Activated naive CD4-positive, alpha-beta T cell treated with anti-CD3 and anti-CD28 coated beads, Interleukin-2, amount 50 U/mL, for 72 hours (primary cell): ENCODE results near the gene FREM1. TPM values are rescaled to one million over a fixed set of nuclear protein-coding genes. Genes with fewer than 3 reads are reported as not detected.
"Not testable (repeated sequence)": the region's sequence is repeated elsewhere in the genome, so short reads cannot be mapped to it uniquely, and the experiment has no call there.

Experiments
- ATAC-seq, 2 donors: fragments of 150-1000 bp; cut with Tn5 transposase; 2 replicates each; pipeline ENCODE4 v1.10.0; 2021; ENCODE audit warnings: mild to moderate bottlenecking in 2 of 2, moderate library complexity in 2 of 2
- DNase-seq, 2 donors: peaks; one replicate each; pipeline ENCODE4 v3.0.0; 2021 to 2022; ENCODE audit warnings: low spot score in 2 of 2
- H3K27ac Mint-ChIP-seq, 2 donors: one replicate each; pipeline ENCODE4 v1.8.0; 2022; ENCODE audit warnings: mild to moderate bottlenecking in 2 of 2, mixed read lengths in 2 of 2
- H3K36me3 Mint-ChIP-seq, 2 donors: one replicate each; pipeline ENCODE4 v1.8.0; 2022; ENCODE audit warnings: mixed read lengths in 2 of 2
- H3K9me3 Mint-ChIP-seq, 2 donors: one replicate each; pipeline ENCODE4 v1.8.0; 2022; ENCODE audit warnings: mixed read lengths in 2 of 2
- total RNA-seq, 2 donors: library from RNA; stranded (reverse); gene quantifications; one replicate each; pipeline ENCODE4 v1.2.3, GENCODE V29; 2022

Gene FREM1
- total RNA-seq, 2 donors from 2014 or later, result 0.23 TPM; not detected in 1

DNA sequence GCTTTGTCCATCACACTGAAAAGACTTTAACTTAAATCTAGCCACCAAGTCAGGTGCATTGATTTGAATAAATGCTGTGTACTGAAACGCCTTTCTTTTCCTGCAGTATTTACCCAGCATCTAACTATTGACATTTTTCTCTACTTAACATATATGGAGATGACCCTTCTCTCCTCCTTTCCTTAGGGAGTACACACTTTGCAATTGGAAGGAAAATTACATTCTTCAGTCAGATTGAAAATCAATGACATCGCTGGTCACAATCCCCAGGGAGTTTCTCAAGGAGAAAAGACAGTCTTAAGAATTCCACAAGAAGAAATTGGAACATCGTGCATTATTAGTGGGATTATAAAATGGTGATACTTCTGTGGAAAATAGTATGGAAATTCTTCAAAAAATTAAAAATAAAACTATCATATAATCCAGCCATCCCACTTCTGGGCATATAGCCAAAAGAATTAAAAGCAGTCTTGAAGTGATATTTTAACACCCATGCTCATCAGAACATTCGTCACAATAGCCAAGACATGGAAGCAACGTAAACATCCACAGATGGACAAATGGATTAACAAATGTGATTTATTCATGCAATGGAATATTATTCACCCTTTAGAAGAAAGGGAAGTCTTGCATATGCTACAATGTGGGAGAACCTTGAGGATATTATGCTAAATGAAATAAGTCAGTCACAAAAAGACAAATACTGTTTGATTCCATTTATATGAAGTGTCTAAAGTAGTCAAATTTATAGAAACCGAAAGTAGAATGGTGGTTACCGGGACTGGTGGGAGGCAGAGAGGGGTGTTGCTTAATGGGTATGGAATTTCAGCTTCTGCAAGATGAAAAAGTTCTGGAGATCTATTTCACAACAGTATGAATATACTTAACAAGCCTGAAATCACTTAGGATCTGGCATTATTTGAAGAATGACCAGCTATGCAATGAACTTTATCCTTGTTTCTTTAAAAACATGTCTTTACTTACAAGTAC lies 14.3 kb upstream of the FREM1 start:
- H3K27ac Mint-ChIP-seq, result no peak overlapping the region
- DNase-seq (no peak), ATAC-seq (no peak)
- H3K36me3 Mint-ChIP-seq, result no peaks in the 10 kb centered on the region
- H3K9me3 Mint-ChIP-seq, result no peaks in the 10 kb centered on the region

DNA sequence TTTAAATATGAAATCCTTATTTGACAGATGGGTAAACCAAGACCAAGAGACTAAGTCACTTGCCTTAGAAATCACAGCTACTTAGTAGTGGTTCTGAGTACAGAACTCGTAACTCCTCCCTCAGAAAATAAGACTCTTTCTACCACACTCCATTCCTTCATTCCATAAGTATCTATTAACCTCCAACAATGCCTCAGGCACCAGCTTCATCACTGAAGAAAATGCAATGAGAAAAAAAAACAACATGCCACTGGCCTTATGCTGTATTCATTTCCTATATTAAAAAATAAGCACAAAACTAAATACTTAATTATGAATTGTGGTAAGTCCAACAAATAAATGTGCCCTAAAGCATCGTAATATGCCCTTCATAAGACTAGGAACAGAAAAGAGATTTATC lies 13.5 kb upstream of the FREM1 start:
- ATAC-seq (no peak), DNase-seq (no peak)
- no peak overlapping the region for H3K27ac Mint-ChIP-seq
- H3K9me3 Mint-ChIP-seq, result no peaks in the 10 kb centered on the region
- no peaks in the 10 kb centered on the region for H3K36me3 Mint-ChIP-seq

DNA sequence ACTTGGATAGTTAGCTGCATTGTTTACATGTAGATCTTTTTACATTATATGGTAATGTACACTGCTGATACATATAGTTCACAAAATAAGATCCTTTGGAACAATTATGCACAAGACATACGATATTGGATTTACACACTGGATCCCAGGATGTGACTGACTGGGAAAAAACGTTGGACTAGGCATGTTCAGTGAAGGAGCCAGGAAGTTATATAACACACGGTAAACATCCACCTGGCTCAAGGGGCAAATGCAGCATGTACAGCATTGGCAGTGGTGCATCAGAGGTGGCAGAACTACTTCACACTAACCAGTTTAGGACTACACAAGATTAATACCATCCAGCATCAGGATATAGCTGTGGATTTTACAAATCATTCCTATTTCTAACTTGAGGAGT lies 10.6 kb upstream of the FREM1 start:
- H3K9me3 Mint-ChIP-seq, result not testable (repeated sequence)

DNA sequence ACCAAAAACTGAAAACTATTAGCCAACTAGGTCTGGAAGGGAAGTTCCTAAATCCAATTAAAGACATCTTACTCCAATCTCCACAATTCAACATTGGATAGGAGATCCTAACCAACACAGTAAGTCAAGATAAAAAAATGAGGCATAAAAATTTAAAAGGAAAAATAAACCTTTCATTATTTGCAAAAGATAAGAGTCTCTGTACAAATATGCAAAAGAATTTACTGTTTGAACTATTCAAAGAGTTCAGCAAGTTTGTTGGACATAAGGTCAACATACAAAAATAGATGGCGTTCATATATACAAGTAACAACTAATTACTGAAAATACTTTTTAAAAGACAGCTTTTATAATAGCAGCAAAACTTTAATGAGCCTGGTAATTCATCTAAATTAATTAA lies 3.1 kb upstream of the FREM1 start:
- no peaks in the 10 kb centered on the region for H3K9me3 Mint-ChIP-seq
- DNase-seq, result no peak
- H3K36me3 Mint-ChIP-seq, result no peaks in the 10 kb centered on the region
- no peak for ATAC-seq
- no peak overlapping the region for H3K27ac Mint-ChIP-seq

More for the DNA sequence above, 10.6 kb upstream of the FREM1 start:
- not testable (repeated sequence) for ATAC-seq, DNase-seq, H3K27ac Mint-ChIP-seq, H3K36me3 Mint-ChIP-seq

DNA sequence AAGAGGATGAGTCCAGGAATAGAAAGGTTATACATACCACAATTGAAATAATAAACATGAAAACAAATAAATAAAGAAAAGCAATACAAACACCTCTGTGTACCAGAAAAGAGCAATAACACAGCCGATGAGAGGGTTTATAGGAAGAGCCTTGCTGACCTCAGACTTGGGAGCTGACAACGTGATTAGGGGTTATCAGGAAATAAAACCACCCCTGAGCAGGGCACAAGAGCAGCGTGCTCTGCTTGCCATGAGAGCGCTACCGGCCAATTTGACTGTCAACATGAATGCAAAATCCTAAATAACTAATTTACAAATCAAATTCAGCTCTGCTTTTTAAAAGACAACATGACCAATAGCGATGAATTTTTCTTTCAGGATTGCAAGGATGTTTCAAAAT lies 2.6 kb upstream of the FREM1 start:
- Mint-ChIP-seq H3K9me3 (no peaks in the 10 kb centered on the region), H3K36me3 (no peaks in the 10 kb centered on the region), H3K27ac (no peak overlapping the region)
- DNase-seq (no peak), ATAC-seq (no peak)

DNA sequence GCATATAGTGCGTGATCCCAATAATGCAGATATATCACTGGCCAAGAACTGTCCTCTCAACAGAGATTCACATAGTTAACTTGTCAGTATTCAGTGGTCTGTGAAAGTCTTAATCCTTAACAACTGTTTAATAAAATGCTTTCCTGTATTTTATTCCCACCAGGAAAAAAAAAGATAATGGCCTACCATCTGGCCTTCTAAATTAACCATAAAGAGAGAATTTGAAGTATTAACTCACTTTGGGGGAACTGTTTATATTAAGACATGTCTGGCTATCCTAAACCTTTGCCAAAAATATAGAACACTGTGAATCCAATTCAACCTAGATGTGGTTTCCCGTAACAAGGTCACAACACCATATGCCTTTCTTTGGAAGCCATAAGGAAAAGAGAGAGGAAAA lies 818 bp upstream of the FREM1 start:
- no peaks in the 10 kb centered on the region for H3K36me3 Mint-ChIP-seq
- no peak overlapping the region for H3K27ac Mint-ChIP-seq
- H3K9me3 Mint-ChIP-seq, result no peaks in the 10 kb centered on the region
- ATAC-seq (no peak), DNase-seq (no peak)

DNA sequence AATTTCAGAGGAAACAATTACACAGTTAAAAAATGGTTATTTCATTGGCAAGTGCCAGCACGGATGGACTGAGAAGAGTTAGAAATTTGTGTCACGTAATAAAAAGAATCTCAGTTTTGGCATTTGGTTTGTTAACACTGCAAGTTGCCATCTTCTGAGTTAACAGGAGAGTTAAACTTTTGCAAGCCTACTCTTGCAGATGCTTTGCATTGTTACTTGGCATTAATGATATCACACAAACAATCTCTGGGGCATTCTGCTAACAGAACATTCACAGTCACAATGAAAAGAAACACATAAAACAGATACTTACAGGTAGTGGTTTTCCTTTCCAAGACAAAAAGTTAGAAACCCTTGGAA lies 647 bp downstream of the FREM1 start:
- DNase-seq, result no peak
- no peaks in the 10 kb centered on the region for H3K36me3 Mint-ChIP-seq
- no peak for ATAC-seq
- no peaks in the 10 kb centered on the region for H3K9me3 Mint-ChIP-seq
- H3K27ac Mint-ChIP-seq, result no peak overlapping the region

DNA sequence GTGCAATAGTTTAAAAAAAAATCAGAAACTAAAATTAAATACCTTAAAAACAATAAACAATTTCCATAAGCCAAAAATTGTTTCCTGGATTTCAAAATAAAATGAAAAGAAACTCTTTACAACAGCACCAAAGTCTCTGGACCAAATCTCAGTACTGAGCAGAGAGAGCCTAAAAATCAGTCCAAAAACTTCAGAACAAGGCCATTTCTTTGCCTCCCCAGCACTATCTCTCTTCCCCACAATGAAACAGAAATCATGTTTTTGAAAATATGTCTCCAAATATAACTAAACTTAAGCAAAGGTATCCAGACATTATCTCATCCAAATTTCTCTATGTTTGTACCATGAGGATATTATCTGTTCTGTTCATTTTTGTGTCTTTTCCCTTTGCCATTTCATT lies 1.0 kb downstream of the FREM1 start:
- no peak for DNase-seq
- no peak overlapping the region for H3K27ac Mint-ChIP-seq
- no peak for ATAC-seq
- H3K36me3 Mint-ChIP-seq, result no peaks in the 10 kb centered on the region
- no peaks in the 10 kb centered on the region for H3K9me3 Mint-ChIP-seq

DNA sequence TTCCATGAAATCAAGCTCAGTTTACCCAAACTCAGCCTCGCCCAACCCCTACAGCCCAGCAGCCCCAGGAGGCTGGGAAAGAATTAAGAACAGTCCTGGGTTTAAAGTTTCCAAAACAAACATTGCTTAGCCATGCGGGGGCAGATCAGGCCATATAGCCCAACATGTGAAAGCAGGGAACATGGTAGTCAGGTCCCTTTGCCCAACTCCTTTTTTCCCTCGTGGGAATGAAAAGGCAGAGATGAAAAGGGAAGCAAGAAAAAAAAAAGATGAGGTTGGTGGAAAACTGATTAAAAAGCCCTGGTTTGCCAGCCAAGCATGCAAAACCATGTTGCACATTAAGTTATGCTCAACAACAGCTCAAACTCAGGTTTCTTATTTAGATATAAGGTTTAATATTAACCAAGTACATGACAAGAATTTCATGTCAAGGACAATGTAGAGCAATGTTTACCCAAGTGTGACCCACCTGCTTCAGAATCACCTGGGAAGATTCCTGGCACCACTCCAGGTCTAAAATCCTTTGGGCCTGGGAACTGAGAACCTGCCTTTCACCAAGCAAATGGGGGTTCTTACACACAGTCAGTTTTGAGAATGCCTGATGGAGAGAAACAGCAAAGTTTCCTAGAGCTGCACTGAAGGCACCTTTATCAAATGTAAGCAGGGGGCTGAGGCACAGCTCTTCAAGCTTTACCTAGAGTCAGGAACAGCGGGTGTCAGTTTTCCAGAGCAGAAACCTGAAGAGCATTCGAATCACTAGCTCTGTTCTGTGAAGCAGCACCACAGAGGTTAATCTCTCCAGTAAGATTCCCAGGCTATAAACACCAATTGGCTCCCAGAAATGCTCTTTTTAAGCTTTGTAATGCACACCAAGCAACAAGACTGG lies 1.7 kb downstream of the FREM1 start:
- ATAC-seq, result no peak
- no peak for DNase-seq
- Mint-ChIP-seq H3K27ac (no peak overlapping the region), H3K9me3 (no peaks in the 10 kb centered on the region), H3K36me3 (no peaks in the 10 kb centered on the region)

DNA sequence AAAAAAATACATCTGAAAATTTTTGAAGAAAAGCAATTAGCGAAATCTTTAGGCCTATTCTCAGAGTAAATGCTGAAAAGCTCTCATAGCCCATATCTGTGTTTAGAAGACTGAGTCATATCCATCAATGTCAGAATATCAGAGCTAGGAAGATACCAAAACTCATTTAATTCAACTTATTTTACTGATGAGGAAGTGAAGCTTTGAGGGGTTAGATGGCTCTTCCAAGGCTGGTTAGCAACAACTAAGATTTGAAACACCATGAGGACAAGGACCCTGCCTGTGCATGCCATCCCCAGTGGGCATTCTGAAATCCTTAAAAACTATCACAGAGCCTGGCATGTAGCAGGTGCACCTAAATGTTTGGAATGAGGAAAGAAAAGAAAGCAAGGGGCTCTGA lies 2.5 kb downstream of the FREM1 start:
- ATAC-seq (no peak), DNase-seq (no peak)
- no peaks in the 10 kb centered on the region for H3K36me3 Mint-ChIP-seq
- no peaks in the 10 kb centered on the region for H3K9me3 Mint-ChIP-seq
- no peak overlapping the region for H3K27ac Mint-ChIP-seq

DNA sequence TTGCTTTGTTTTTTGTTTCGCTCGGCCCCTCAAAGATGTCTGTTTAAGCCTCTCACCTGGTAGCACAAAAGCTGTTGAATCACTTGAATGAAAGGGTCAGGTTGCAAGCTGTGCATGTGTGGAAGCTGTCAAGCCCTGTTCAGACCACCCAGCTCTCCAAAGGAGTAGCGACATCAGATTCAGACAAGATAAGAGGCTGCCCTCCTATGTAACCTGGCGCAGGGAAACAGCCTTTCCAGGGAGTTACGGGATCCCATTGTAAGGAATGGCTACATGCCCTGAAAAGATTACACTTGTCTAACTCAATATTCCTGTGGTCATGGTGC lies 2.9 kb downstream of the FREM1 start:
- ATAC-seq, result no peak
- Mint-ChIP-seq H3K36me3 (no peaks in the 10 kb centered on the region), H3K9me3 (no peaks in the 10 kb centered on the region), H3K27ac (no peak overlapping the region)
- no peak for DNase-seq

DNA sequence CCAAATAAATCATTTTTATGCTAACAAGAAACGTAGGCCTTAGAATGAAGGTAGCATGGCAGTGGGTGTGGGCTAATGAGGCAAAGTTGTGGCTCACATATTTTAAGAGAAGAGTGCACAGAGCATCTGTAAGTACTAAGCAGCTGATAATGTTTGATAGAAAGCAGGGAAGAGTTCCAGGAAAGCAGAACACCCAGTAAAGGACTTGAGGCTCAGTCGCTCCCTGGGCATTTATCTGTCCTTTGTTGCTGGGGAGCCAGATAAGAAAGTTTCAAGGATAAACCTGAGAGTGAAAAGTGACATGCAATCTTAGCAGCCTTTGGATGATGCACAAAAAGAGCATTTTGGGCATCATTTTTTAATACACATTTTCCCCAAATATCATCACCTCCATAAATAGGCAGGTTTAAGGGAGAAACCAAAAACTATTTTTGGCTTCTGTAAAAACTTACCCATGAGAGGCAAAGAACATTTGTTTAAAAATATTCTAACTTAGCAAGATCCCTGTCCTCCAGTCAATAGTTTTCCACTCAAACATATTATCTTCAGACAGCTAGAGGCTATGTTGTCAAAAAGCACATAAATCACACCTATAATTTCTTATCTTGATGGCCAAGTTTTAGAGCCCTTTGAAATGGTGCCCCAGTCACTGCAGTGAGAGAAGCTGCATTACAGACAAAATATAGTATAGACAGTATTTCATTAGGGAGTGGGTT lies 3.4 kb downstream of the FREM1 start:
- no peak for ATAC-seq
- Mint-ChIP-seq H3K9me3 (no peaks in the 10 kb centered on the region), H3K27ac (no peak overlapping the region), H3K36me3 (no peaks in the 10 kb centered on the region)
- no peak for DNase-seq

DNA sequence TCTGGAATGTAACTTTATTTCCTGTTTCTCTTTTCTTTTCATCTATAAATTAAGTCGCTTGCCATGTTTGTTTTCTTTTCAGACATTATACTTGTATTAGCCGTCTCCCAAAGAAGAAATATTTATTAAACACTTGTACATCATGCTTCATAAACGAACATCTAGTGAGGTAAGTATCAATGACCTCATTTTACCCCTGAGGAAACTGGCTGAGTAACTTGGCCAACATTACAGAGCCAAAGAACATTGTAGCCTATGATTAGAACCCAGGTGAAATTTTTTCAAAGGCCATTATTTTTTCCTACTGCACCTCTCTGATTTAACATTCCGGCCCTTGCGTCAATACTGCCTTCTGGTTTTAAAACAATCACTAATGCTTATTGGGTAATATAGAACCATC lies 4.2 kb downstream of the FREM1 start:
- no peak for ATAC-seq
- no peaks in the 10 kb centered on the region for H3K36me3 Mint-ChIP-seq
- no peak for DNase-seq
- H3K27ac Mint-ChIP-seq, result no peak overlapping the region
- H3K9me3 Mint-ChIP-seq, result no peaks in the 10 kb centered on the region

DNA sequence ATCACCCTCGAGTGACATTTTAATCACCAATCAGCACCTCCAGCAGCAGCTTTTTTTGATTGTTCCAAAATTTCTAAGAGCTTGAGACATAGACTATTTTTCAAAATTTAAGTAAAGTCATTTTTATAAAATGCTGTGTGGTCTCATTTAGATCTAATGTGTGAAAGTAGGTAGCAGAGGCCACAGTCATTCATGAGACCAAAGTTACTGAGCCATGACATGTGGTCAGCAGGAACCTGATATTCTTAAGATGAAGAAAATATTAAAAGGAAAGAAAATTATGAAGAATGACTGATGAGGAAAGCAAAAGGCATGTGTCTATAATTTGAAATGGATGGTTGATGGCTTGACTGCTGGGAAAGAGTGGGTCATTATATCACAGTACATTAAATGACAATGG lies 7.2 kb downstream of the FREM1 start:
- no peaks in the 10 kb centered on the region for H3K9me3 Mint-ChIP-seq
- no peak for ATAC-seq
- DNase-seq, result no peak
- H3K36me3 Mint-ChIP-seq, result no peaks in the 10 kb centered on the region
- no peak overlapping the region for H3K27ac Mint-ChIP-seq

DNA sequence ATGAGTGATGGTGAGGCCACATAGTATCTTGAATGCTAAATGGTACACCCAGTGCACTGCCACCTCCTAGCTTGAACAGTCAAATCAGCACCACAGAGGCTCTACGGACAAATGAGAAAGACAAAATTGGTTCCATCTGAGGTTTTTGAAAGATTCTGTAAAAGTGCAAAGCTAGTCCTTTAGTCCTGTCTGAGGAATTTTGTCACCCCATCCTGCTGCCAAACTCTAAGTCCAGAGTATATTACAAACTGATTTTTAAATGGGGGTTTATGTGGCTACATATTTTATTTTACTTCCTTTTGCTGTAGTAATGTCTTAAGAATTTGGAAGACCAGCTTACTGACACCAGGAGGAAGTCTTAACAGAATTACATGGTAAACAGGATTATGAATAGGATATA lies 7.7 kb downstream of the FREM1 start:
- no peaks in the 10 kb centered on the region for H3K36me3 Mint-ChIP-seq

DNA sequence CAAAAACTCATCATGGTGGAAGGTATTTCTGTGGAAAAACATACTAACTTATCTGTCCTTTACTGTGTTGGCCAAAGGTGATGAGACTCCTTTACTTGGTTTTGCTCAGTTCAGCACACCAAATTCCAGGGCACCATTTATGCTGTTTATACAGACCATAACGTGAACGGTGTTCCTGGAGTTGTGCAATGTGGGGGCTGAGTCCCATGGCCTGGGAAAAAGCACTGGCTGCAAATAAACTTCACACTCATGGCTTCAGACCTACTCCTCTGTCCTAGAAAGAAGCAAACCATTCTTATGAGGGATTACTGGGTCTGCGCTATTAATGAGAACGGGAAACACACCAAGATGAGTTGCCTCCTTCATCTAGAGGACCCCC lies 10.4 kb downstream of the FREM1 start:
- H3K36me3 Mint-ChIP-seq, result no peaks in the 10 kb centered on the region
- H3K27ac Mint-ChIP-seq, result no peak overlapping the region
- no peak for ATAC-seq
- DNase-seq, result no peak
- no peaks in the 10 kb centered on the region for H3K9me3 Mint-ChIP-seq

More for the DNA sequence above, 7.7 kb downstream of the FREM1 start:
- ATAC-seq (no peak), DNase-seq (no peak)
- H3K27ac Mint-ChIP-seq, result no peak overlapping the region
- H3K9me3 Mint-ChIP-seq, result no peaks in the 10 kb centered on the region
